Raji (cell line): ENCODE measurements around the gene LPA.

Source experiments
- POLR2A ChIP-seq: IDR thresholded peaks from 2 replicates; pipeline ENCODE4 v1.6.1; 2011; ENCODE audit warnings: low read depth, low read length, control low read depth; ENCODE audit not compliant: insufficient read depth

The LPA gene

DNA sequence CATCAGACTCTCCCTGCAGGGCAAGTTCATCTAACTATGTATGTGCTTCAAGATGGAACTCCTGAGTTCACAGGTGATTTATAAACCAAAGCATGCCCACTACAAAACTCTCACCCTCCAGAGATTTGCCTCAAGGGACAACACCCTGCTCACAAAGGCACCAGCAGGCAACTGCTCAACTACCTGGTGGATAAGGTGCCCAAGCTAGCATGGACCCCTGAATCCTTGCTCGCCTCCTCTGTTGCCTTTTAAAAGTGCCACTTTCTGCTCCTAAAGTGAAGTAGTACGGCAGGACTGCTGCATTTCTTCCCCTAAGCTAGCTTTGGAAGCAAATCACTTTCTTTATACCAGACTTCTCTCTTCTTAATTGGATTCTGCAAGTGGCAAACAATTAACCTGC lies 1.2 kb downstream of the LPA start:
- TF ChIP-seq POLR2A = no peak

DNA sequence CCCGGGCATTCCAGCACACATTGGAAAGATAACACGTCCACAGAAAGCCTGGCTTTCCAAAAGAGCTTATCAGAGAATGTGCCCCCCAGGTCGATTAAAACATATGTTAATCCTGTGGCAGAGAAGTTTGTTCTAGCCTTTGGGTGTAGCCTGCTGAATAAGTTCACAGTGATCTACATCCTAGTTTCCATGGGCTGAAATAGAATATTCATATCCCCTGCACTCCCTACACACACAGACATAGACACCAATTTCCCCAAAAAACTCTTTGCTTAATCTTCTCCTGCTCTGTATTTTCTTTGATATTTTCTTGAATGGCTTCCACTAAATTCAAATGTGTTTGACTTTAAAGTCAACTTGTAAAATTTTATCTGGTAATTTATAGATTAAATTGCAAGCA lies 1.6 kb downstream of the LPA start:
- TF ChIP-seq POLR2A = no peak

GRCh38 chr6:160661216-160661615 lies 2.9 kb downstream of the LPA start:
- no peak for TF ChIP-seq POLR2A

GRCh38 chr6:160659562-160659961 lies 4.5 kb downstream of the LPA start:
- no peak for TF ChIP-seq POLR2A

GRCh38 chr6:160634706-160635105 lies 29.4 kb downstream of the LPA start:
- no peak for TF ChIP-seq POLR2A

DNA sequence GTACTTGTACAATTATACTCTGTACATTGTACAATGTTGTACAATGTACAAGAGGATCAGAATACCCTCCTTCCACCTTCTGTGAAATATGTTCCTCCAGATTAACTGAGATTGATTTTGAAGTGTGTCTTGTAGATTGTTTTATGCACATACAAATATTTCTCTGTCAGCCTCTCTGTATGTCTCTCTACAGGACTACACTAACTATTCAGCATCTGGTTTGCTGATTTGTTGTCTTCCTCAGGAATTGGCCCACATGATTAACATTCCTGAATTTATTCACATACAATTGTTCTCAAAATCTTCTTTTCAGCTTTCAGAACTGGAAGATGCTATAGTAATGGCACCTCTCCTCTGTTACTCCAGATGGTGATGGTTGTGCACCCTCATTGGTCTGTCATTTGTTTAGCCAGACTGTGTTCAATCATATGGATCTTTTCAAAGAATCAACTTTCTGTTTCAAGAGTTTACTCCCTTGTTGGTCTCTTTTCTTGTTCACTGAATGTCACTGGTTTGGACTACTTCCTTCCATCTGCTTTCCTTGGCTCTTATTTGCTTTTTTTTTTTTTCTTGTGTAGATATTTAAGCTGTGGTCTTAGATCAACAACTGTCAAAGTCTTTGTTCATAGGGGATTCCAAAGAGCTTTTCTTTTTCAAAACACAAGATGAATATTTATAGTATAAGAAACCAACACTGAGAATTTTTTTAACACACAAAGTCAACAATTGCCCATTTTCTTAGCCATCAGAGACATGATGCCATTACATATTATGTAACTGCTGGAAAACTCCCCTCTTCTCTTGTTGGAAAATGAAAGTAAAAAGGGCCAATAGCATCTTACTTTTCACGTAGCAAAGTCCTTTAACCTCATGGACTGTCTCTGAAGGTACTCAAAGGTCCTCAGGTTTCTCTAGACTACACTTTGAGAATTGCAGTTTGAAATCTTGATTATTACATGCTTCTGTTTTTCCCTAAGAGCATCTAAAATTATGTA lies 67.9 kb downstream of the LPA start:
- TF ChIP-seq POLR2A = no peak

DNA sequence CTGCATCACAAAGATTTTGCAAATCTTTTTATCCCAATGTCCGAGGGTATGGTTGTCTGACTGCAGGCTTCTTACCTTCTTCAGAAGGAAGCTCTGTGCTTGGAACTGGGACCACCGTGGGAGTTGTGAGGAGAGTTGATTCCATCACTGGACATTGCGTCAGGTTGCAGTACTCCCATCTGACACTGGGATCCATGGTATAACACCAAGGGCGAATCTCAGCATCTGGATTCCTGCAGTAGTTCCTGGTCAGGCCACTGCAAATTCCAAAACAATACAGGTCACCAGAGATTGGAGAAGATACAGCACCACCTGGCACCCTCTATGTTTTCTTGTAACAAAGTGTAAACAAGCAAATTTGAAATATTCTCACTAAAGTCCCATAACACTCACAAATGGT lies 77.7 kb downstream of the LPA start:
- no peak for TF ChIP-seq POLR2A

- TF ChIP-seq POLR2A = no peak
Observed at GRCh38 chr6:160583794-160584193, 80.3 kb downstream of the LPA start.

GRCh38 chr6:160581406-160581805 lies 82.7 kb downstream of the LPA start:
- no peak for TF ChIP-seq POLR2A

- no peak for TF ChIP-seq POLR2A
Observed at GRCh38 chr6:160573943-160574342, 90.1 kb downstream of the LPA start.

DNA sequence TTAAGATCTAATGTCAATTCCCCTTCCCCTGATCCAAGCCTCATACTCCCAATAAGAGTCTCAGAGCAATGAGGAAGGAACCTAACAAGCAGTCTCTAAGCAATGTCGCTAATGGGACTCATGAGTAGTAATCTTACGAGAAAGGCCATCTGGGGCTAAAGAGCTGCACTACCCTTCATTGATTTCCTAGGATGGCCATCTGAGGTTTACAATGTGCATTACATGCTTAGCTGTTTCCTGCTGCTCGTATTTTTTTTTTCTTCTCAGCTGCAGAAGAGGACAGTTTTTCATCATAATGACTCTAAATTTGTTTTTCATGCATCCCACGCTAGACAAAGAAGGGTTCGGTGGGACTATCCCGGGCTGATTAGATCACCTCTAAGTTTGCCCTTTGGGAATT lies 119.3 kb downstream of the LPA start:
- no peak for TF ChIP-seq POLR2A

GRCh38 chr6:160535270-160535669 lies 128.8 kb downstream of the LPA start:
- no peak for TF ChIP-seq POLR2A

GRCh38 chr6:160534050-160534696 lies 129.9 kb downstream of the LPA start:
- no peak for TF ChIP-seq POLR2A

- no peak for TF ChIP-seq POLR2A
Observed at GRCh38 chr6:160532315-160532714, 131.8 kb downstream of the LPA start.

DNA sequence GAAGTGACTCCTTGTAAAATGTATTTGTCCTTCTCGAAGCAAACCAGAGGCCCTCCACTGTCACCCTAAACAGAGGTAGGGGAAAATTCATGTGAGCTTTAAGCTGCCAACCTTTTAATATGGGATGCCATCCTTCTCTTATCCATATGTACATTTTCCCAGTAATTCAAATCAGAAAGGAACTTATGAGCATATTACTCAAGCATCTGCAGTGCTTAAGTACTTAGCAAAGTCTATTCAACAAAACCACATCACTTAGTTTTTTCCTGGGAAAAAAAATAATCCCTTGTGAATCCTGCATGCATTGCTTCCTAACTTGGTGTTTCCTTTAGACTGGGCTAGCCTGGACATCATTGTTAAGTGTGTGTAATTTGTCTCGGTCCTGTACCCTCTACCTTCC lies 132.2 kb downstream of the LPA start:
- no peak for TF ChIP-seq POLR2A

DNA sequence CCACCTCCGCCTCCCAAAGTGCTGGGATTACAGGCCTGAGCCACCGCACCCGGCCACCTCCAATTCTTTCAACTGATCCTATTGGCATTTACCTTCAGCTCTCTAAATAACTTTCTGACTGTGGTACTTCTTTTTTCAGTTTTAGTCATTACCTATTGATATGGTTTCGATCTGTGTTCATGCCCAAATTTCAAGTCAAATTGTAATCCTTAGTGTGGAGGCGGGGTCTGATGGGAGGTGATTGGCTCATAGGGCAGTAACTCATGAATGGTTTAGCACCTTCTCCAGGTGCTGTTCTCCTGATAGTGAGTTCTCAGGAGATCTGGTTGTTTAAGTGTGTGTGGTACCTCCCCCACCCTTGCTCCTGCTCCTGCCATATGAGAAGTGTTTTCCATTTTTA lies 140.9 kb downstream of the LPA start:
- no peak for TF ChIP-seq POLR2A

DNA sequence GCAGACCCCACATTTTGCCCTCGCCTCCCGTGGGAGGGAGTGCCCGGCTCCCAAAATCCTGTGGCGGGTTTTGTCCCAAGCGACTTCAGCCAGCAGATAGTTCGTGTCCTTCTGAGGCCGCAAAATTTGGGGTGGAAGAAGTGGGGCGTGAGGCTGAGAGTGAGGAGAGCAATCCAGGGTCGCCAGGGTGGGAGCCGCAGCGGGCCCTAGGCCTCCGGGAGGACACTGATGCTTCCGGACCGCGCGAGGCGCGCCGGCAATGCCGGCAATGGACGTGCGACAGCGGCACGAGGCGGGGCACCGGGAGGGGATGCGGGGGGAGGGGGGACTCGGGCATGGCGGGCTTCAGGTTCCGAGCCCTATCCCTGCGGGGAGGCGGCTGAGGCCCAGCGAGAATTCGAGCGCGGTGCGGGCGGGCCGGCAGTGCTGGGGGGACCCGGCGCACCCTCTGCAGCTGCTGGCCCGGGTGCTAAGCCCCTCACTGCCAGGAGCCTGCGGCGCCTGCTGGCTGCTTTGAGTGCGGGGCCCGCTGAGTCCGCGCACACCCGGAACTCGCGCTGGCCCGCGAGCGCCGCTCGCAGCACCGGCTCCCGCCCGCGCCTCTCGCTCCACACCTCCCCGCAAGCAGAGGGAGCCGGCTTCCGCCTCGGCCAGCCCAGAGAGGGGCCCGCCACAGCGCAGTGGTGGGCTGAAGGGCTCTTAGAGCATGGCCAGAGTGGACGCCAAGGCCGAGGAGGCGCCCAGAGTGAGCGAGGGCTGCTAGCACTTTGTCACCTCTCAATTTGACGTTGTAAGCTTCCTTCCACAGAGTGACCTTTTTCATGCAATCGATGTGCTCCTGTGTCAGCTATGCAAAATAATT lies 143.8 kb downstream of the LPA start:
- no peak for TF ChIP-seq POLR2A
